Neural cell (in vitro differentiated cells): ENCODE measurements around the gene PPHLN1. TPM values are rescaled to one million over a fixed set of nuclear protein-coding genes. Genes with fewer than 3 reads are reported as not detected.

Experiments used
- H2AFZ ChIP-seq: fragments of 200-600, 300-800 bp; sonication (generic), shearing (Covaris generic); 2 replicates; pipeline ENCODE4 v1.6.0; 2014; ENCODE audit warnings: low read depth, mild to moderate bottlenecking, antibody characterized with exemption, low read length, moderate library complexity
- H3F3A ChIP-seq: fragments of 200-600 bp; shearing (Covaris generic); 2 replicates; pipeline ENCODE4 v1.6.1; 2016; ENCODE audit warnings: mild to moderate bottlenecking, moderate library complexity, mixed read lengths, antibody characterized with exemption, low read length; ENCODE audit not compliant: insufficient read depth, poor library complexity, severe bottlenecking
- H3K27ac ChIP-seq: fragments of 200-600, 300-800 bp; sonication (generic), shearing (Covaris generic); 2 replicates; pipeline ENCODE4 v1.5.1; 2014; ENCODE audit warnings: mild to moderate bottlenecking, low read length, moderate library complexity
- H3K27me3 ChIP-seq: fragments of 300-800, 200-600 bp; sonication (generic), shearing (Covaris generic); 2 replicates; pipeline ENCODE4 v1.6.0; 2014; ENCODE audit warnings: mild to moderate bottlenecking, low read depth, low read length, moderate library complexity; ENCODE audit not compliant: insufficient read depth
- H3K36me3 ChIP-seq: fragments of 300-800, 200-600 bp; sonication (generic), shearing (Covaris generic); 2 replicates; pipeline ENCODE4 v1.5.1; 2014; ENCODE audit warnings: mild to moderate bottlenecking, antibody characterized with exemption, low read length, moderate library complexity; ENCODE audit not compliant: insufficient read depth
- H3K4me2 ChIP-seq: fragments of 300-800, 200-600 bp; sonication (generic), shearing (Covaris generic); 2 replicates; pipeline ENCODE4 v1.6.0; 2014; ENCODE audit warnings: mild to moderate bottlenecking, low read length
- H3K4me3 ChIP-seq: fragments of 300-800, 200-600 bp; sonication (generic), shearing (Covaris generic); 2 replicates; pipeline ENCODE4 v1.5.1; 2014; ENCODE audit warnings: mild to moderate bottlenecking, low read length, moderate library complexity
- H3K79me2 ChIP-seq: fragments of 200-600 bp; shearing (Covaris generic); replicated peaks from 2 replicates; pipeline ENCODE4 v1.6.0; 2014; ENCODE audit warnings: mild to moderate bottlenecking, low read length, moderate library complexity; ENCODE audit not compliant: insufficient read depth
- H3K9ac ChIP-seq: fragments of 300-800, 200-600 bp; sonication (generic), shearing (Covaris generic); 2 replicates; pipeline ENCODE4 v1.6.1; 2016; ENCODE audit warnings: mild to moderate bottlenecking, low read length, mixed read lengths
- H3K9me2 ChIP-seq: fragments of 200-600 bp; shearing (Covaris generic); 2 replicates; pipeline ENCODE4 v1.6.1; 2016; ENCODE audit warnings: mild to moderate bottlenecking, low read length, mixed read lengths; ENCODE audit not compliant: insufficient read depth
- H3K9me3 ChIP-seq: fragments of 200-600, 300-800 bp; sonication (generic), shearing (Covaris generic); 2 replicates; pipeline ENCODE4 v1.6.1; 2016; ENCODE audit warnings: mild to moderate bottlenecking, mixed run types, low read length, moderate library complexity, mixed read lengths
- H4K20me1 ChIP-seq: fragments of 200-600 bp; shearing (Covaris generic); 2 replicates; pipeline ENCODE4 v1.6.1; 2016; ENCODE audit warnings: mild to moderate bottlenecking, mixed run types; ENCODE audit not compliant: insufficient read depth
- EP300 ChIP-seq: fragments of 450-650 bp; conservative IDR thresholded peaks from 2 replicates; pipeline ENCODE4 v1.6.1; 2014; ENCODE audit warnings: antibody characterized with exemption, mild to moderate bottlenecking, moderate library complexity; ENCODE audit not compliant: poor library complexity, severe bottlenecking
- EZH2 ChIP-seq: fragments of 200-600, 300-800 bp; shearing (Covaris generic), sonication (generic); IDR thresholded peaks from 2 replicates; pipeline ENCODE4 v1.6.1; 2014; ENCODE audit warnings: antibody characterized with exemption, low read length, borderline replicate concordance, mild to moderate bottlenecking; ENCODE audit not compliant: insufficient read depth, poor library complexity, severe bottlenecking
- MXI1 ChIP-seq: fragments of 450-650 bp; conservative IDR thresholded peaks from 2 replicates; pipeline ENCODE4 v1.6.1; 2014; ENCODE audit warnings: antibody characterized with exemption, mild to moderate bottlenecking; ENCODE audit not compliant: poor library complexity, severe bottlenecking
- POLR2AphosphoS5 ChIP-seq: IDR thresholded peaks from 2 replicates; pipeline ENCODE4 v1.6.1; 2012
- RAD21 ChIP-seq: fragments of 450-650 bp; conservative IDR thresholded peaks from 2 replicates; pipeline ENCODE4 v1.6.1; 2014; ENCODE audit warnings: antibody characterized with exemption, mild to moderate bottlenecking, moderate library complexity
- REST ChIP-seq: IDR thresholded peaks from 2 replicates; pipeline ENCODE4 v1.6.1; 2012; ENCODE audit warnings: borderline replicate concordance
- SMC3 ChIP-seq: fragments of 450-650 bp; conservative IDR thresholded peaks from 2 replicates; pipeline ENCODE4 v1.6.1; 2014; ENCODE audit warnings: antibody characterized with exemption, mild to moderate bottlenecking, moderate library complexity; ENCODE audit not compliant: poor library complexity
- TAF1 ChIP-seq: IDR thresholded peaks from 2 replicates; pipeline ENCODE4 v1.6.1; 2012; ENCODE audit warnings: low read depth
- polyA plus RNA-seq: library from polyadenylated mRNA; depleted of rRNA; stranded (reverse); fragments of >200 nt; gene quantifications from 2 replicates; pipeline ENCODE4 v1.2.3, GENCODE V29; 2014
- TF ChIP-seq, protein P1 (sequence below): fragments of 450-650 bp; IDR thresholded peaks from 2 replicates; pipeline ENCODE4 v1.5.1; 2014; ENCODE audit warnings: antibody characterized with exemption, mild to moderate bottlenecking, moderate library complexity; ENCODE audit not compliant: poor library complexity, severe bottlenecking

The PPHLN1 gene
- polyA plus RNA-seq, 1 donor from 2014 or later = 192 TPM

DNA sequence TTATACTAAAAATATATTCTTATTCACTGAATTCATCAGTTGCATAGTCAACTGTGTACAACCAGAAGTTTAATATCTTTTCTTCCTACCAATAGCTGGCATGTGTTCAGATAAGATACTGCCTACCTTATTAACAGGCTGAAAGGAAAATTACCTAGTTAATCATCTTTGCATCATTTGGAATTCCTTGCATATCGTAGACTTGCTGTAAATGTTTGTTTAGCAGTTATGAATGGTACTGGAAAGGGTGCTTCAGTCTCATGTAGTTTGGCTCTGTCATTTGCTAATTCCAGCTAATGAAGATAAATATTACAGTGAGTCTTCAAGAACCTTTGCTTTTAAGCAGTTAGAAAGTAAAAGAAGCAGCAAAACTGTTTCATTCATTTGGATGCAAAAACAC, 84.4 kb downstream of the PPHLN1 start:
- H3F3A ChIP-seq = no peaks in the 10 kb centered on the region
- H3K4me3 ChIP-seq = no peak overlapping the region
- no peaks in the 10 kb centered on the region for H3K9me3 ChIP-seq
- no peaks in the 10 kb centered on the region for H4K20me1 ChIP-seq
- no peak overlapping the region for H3K4me2 ChIP-seq
- no peak overlapping the region for H2AFZ ChIP-seq
- no peaks in the 10 kb centered on the region for H3K36me3 ChIP-seq
- no peaks in the 10 kb centered on the region for H3K27me3 ChIP-seq
- no peaks in the 10 kb centered on the region for H3K79me2 ChIP-seq
- H3K27ac ChIP-seq = no peak overlapping the region
- no peaks in the 10 kb centered on the region for H3K9me2 ChIP-seq
- H3K9ac ChIP-seq = no peak overlapping the region
- TF ChIP-seq SMC3 (no peak), TAF1 (no peak), EZH2 (no peak), RAD21 (no peak), MXI1 (no peak), REST (no peak), EP300 (no peak), POLR2AphosphoS5 (no peak)
- TF ChIP-seq, protein P1, sequence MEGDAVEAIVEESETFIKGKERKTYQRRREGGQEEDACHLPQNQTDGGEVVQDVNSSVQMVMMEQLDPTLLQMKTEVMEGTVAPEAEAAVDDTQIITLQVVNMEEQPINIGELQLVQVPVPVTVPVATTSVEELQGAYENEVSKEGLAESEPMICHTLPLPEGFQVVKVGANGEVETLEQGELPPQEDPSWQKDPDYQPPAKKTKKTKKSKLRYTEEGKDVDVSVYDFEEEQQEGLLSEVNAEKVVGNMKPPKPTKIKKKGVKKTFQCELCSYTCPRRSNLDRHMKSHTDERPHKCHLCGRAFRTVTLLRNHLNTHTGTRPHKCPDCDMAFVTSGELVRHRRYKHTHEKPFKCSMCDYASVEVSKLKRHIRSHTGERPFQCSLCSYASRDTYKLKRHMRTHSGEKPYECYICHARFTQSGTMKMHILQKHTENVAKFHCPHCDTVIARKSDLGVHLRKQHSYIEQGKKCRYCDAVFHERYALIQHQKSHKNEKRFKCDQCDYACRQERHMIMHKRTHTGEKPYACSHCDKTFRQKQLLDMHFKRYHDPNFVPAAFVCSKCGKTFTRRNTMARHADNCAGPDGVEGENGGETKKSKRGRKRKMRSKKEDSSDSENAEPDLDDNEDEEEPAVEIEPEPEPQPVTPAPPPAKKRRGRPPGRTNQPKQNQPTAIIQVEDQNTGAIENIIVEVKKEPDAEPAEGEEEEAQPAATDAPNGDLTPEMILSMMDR = no peak

DNA sequence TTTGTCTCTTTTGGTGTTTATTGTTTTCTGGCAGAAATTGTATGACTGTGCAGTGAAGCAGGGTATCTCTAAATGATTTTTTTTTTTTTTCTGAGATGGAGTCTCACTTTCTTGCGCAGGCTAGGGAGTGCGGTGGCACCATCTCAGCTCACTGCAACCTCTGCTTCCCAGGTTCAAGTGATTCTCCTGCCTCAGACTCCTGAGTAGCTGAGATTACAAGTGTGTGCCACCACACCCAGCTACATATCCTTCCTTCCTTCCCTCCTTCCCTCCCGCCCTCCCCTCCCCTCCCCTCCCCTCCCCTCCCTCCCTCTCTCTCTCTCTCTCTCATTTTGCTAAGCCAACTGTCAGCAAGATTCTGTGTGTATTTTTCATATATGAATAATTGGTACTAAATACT, 94.4 kb downstream of the PPHLN1 start:
- Histone ChIP-seq H4K20me1 (no peaks in the 10 kb centered on the region), H3K4me2 (no peak overlapping the region), H3K36me3 (no peaks in the 10 kb centered on the region), H2AFZ (no peak overlapping the region), H3K27me3 (no peaks in the 10 kb centered on the region), H3K9me3 (no peaks in the 10 kb centered on the region), H3K9me2 (no peaks in the 10 kb centered on the region), H3K27ac (no peak overlapping the region), H3F3A (no peaks in the 10 kb centered on the region), H3K9ac (no peak overlapping the region), H3K4me3 (no peak overlapping the region), H3K79me2 (no peaks in the 10 kb centered on the region)
- TF ChIP-seq POLR2AphosphoS5 (no peak), TAF1 (no peak), MXI1 (no peak), RAD21 (no peak), EP300 (no peak), SMC3 (no peak), REST (no peak), EZH2 (no peak)
- TF ChIP-seq, protein P1 = no peak
